Astrocyte (in vitro differentiated cells and primary cell): ENCODE results near the gene RTN3. TPM values are rescaled to one million over a fixed set of nuclear protein-coding genes. Genes with fewer than 3 reads are reported as not detected.

Source experiments
- DNase-seq: peaks from one replicate; pipeline ENCODE4 v3.0.0-alpha.2; 2010; ENCODE audit warnings: low read depth
- FAIRE-seq: peaks from 2 replicates; lab custom pipeline; 2011; peaks lifted over from hg19 to GRCh38; lab: Jason Lieb, UNC
- H2AFZ ChIP-seq: 2 replicates; pipeline ENCODE4 v1.6.0; 2012; ENCODE audit warnings: low read depth, low read length, inconsistent platforms
- H3K27ac ChIP-seq: 2 replicates; pipeline ENCODE4 v1.5.1; 2011; ENCODE audit warnings: low read depth, low read length, inconsistent platforms
- H3K27me3 ChIP-seq: 2 replicates; pipeline ENCODE4 v1.6.0; 2011; ENCODE audit warnings: low read length, inconsistent platforms; ENCODE audit not compliant: insufficient read depth
- H3K36me3 ChIP-seq: 2 replicates; pipeline ENCODE4 v1.5.1; 2011; ENCODE audit warnings: low read length, inconsistent platforms; ENCODE audit not compliant: insufficient read depth
- H3K4me1 ChIP-seq: 2 replicates; pipeline ENCODE4 v1.5.1; 2011; ENCODE audit warnings: low read length, inconsistent platforms; ENCODE audit not compliant: insufficient read depth
- H3K4me2 ChIP-seq: 2 replicates; pipeline ENCODE4 v1.6.0; 2012; ENCODE audit warnings: low read length, inconsistent platforms
- H3K4me3 ChIP-seq: 2 replicates; pipeline ENCODE4 v1.5.1; 2011; ENCODE audit warnings: low read depth, mild to moderate bottlenecking, low read length, inconsistent platforms; ENCODE audit not compliant: insufficient read depth
- H3K79me2 ChIP-seq: 2 replicates; pipeline ENCODE4 v1.6.0; 2012; ENCODE audit warnings: mild to moderate bottlenecking, low read length, inconsistent platforms; ENCODE audit not compliant: insufficient read depth
- H3K9ac ChIP-seq: 2 replicates; pipeline ENCODE4 v1.6.0; 2012; ENCODE audit warnings: mild to moderate bottlenecking, low read length, inconsistent platforms
- H3K9me3 ChIP-seq: 2 replicates; pipeline ENCODE4 v1.5.1; 2012; ENCODE audit warnings: low read depth, mild to moderate bottlenecking, low read length, inconsistent platforms; ENCODE audit not compliant: insufficient read depth
- H4K20me1 ChIP-seq: 2 replicates; pipeline ENCODE4 v1.6.0; 2012; ENCODE audit warnings: low read length, inconsistent platforms; ENCODE audit not compliant: insufficient read depth
- H3K27ac Mint-ChIP-seq: one replicate; pipeline ENCODE4 v1.8.0; 2021; ENCODE audit warnings: mild to moderate bottlenecking, mixed read lengths; ENCODE audit not compliant: unreplicated experiment
- H3K27me3 Mint-ChIP-seq: one replicate; pipeline ENCODE4 v1.8.0; 2021; ENCODE audit warnings: low read depth, mixed read lengths; ENCODE audit not compliant: unreplicated experiment
- H3K36me3 Mint-ChIP-seq: one replicate; pipeline ENCODE4 v1.8.0; 2021; ENCODE audit warnings: low read depth, mixed read lengths; ENCODE audit not compliant: unreplicated experiment
- H3K4me1 Mint-ChIP-seq: one replicate; pipeline ENCODE4 v1.8.0; 2021; ENCODE audit warnings: low read depth, mixed read lengths; ENCODE audit not compliant: unreplicated experiment
- H3K4me3 Mint-ChIP-seq: one replicate; pipeline ENCODE4 v1.8.0; 2021; ENCODE audit warnings: mild to moderate bottlenecking, moderate library complexity, mixed read lengths; ENCODE audit not compliant: unreplicated experiment
- H3K9me3 Mint-ChIP-seq: one replicate; pipeline ENCODE4 v1.8.0; 2021; ENCODE audit warnings: mild to moderate bottlenecking, mixed read lengths; ENCODE audit not compliant: unreplicated experiment
- EZH2 ChIP-seq: IDR thresholded peaks from 2 replicates; pipeline ENCODE4 v1.6.1; 2012; ENCODE audit warnings: mild to moderate bottlenecking, low read length, inconsistent platforms; ENCODE audit not compliant: insufficient read depth
- total RNA-seq: library from RNA; stranded (reverse); gene quantifications from 2 replicates; pipeline ENCODE4 v1.2.1, GENCODE V29; 2021
- TF ChIP-seq, protein P1 (sequence below): IDR thresholded peaks from 2 replicates; pipeline ENCODE4 v1.5.1; 2011; ENCODE audit warnings: low read depth, mild to moderate bottlenecking, inconsistent platforms, low read length, moderate library complexity; ENCODE audit not compliant: insufficient read depth

Gene RTN3
- total RNA-seq, 1 donor from 2014 or later, result 99.5 TPM

- Mint-ChIP-seq H3K4me3 (no peak overlapping the region), H3K4me1 (peaks cover 17% of the 10 kb centered on the region), H3K36me3 (no peaks in the 10 kb centered on the region), H3K27me3 (no peaks in the 10 kb centered on the region), H3K27ac (no peak overlapping the region), H3K9me3 (no peaks in the 10 kb centered on the region)
- Histone ChIP-seq H4K20me1 (peaks cover 56% of the 10 kb centered on the region), H3K79me2 (peaks cover 81% of the 10 kb centered on the region), H3K4me3 (no peak overlapping the region), H3K9ac (no peak overlapping the region), H3K4me2 (no peak overlapping the region), H3K27ac (no peak overlapping the region), H2AFZ (no peak overlapping the region), H3K4me1 (peaks cover 10% of the 10 kb centered on the region), H3K27me3 (no peaks in the 10 kb centered on the region), H3K9me3 (no peaks in the 10 kb centered on the region), H3K36me3 (no peaks in the 10 kb centered on the region)
- TF ChIP-seq, protein P1, sequence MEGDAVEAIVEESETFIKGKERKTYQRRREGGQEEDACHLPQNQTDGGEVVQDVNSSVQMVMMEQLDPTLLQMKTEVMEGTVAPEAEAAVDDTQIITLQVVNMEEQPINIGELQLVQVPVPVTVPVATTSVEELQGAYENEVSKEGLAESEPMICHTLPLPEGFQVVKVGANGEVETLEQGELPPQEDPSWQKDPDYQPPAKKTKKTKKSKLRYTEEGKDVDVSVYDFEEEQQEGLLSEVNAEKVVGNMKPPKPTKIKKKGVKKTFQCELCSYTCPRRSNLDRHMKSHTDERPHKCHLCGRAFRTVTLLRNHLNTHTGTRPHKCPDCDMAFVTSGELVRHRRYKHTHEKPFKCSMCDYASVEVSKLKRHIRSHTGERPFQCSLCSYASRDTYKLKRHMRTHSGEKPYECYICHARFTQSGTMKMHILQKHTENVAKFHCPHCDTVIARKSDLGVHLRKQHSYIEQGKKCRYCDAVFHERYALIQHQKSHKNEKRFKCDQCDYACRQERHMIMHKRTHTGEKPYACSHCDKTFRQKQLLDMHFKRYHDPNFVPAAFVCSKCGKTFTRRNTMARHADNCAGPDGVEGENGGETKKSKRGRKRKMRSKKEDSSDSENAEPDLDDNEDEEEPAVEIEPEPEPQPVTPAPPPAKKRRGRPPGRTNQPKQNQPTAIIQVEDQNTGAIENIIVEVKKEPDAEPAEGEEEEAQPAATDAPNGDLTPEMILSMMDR, result no peak
- TF ChIP-seq EZH2, result no peak
- no peak for FAIRE-seq
- DNase-seq, result no peak
Measured at GRCh38 chr11:63687845-63688244, 6.5 kb downstream of the RTN3 start.

DNA sequence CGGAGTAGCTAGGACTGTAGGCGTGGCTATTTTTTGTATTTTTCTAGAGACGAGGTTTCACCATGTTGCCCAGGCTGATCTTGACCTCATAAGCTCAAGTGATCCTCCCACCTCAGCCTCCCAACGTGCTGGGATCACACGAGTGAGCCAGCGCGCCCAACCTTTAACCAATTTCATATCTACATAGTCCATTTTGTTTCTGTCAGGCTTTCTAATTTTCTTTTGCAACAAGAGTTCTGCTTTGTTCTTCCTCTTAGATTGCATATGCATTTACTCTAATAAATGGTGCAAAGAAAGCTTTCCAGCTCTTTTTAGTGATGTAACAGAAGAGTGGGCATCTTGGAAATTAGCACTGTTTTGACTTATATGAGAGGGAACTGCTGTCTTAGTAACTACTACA is 13.3 kb downstream of the RTN3 start:
- Histone ChIP-seq H3K27ac (no peak overlapping the region), H3K27me3 (no peaks in the 10 kb centered on the region), H3K36me3 (no peaks in the 10 kb centered on the region), H4K20me1 (peaks cover 42% of the 10 kb centered on the region), H3K4me3 (no peak overlapping the region), H3K79me2 (peaks cover 41% of the 10 kb centered on the region), H3K4me1 (no peaks in the 10 kb centered on the region), H2AFZ (no peak overlapping the region), H3K4me2 (no peak overlapping the region), H3K9ac (no peak overlapping the region), H3K9me3 (no peaks in the 10 kb centered on the region)
- H3K36me3 Mint-ChIP-seq, result no peaks in the 10 kb centered on the region
- H3K27me3 Mint-ChIP-seq, result no peaks in the 10 kb centered on the region
- DNase-seq, result no peak
- peaks cover 4% of the 10 kb centered on the region for H3K4me1 Mint-ChIP-seq
- TF ChIP-seq, protein P1, result no peak
- no peak for TF ChIP-seq EZH2
- no peaks in the 10 kb centered on the region for H3K9me3 Mint-ChIP-seq
- no peak overlapping the region for H3K4me3 Mint-ChIP-seq
- H3K27ac Mint-ChIP-seq, result no peak overlapping the region
- no peak for FAIRE-seq

GRCh38 chr11:63698976-63699733 is 17.9 kb downstream of the RTN3 start:
- H3K36me3 Mint-ChIP-seq, result no peaks in the 10 kb centered on the region

More at GRCh38 chr11:63698976-63699733, 17.9 kb downstream of the RTN3 start:
- Histone ChIP-seq H3K27me3 (no peaks in the 10 kb centered on the region), H3K9me3 (no peaks in the 10 kb centered on the region), H3K4me3 (no peak overlapping the region), H3K4me1 (no peaks in the 10 kb centered on the region), H3K36me3 (no peaks in the 10 kb centered on the region), H3K9ac (no peak overlapping the region), H3K27ac (no peak overlapping the region), H2AFZ (no peak overlapping the region), H4K20me1 (peaks cover 31% of the 10 kb centered on the region), H3K79me2 (peaks cover 29% of the 10 kb centered on the region), H3K4me2 (no peak overlapping the region)
- DNase-seq (no peak), FAIRE-seq (no peak)
- no peaks in the 10 kb centered on the region for H3K27me3 Mint-ChIP-seq
- H3K4me1 Mint-ChIP-seq, result no peaks in the 10 kb centered on the region
- H3K27ac Mint-ChIP-seq, result no peak overlapping the region
- H3K9me3 Mint-ChIP-seq, result no peaks in the 10 kb centered on the region
- TF ChIP-seq, protein P1, result no peak
- no peak for TF ChIP-seq EZH2
- no peak overlapping the region for H3K4me3 Mint-ChIP-seq
